Thoracic aorta (tissue), 2 donors: Measurements from ENCODE around the gene METTL15. TPM values are rescaled to one million over a fixed set of nuclear protein-coding genes. Genes with fewer than 3 reads are reported as not detected.
"Not testable (repeated sequence)": the region's sequence is repeated elsewhere in the genome, so short reads cannot be mapped to it uniquely, and the experiment has no call there.

Experiments
- ATAC-seq: fragments of 150-250 bp; one replicate; pipeline ENCODE4 v1.8.0; 2017; ENCODE audit warnings: low read depth; ENCODE audit not compliant: insufficient number of reproducible peaks, low FRiP score
- DNase-seq: peaks from one replicate; pipeline ENCODE4 v3.0.0-alpha.2; 2020; ENCODE audit warnings: low spot score
- H3K27ac ChIP-seq, 2 donors: fragments of 200-600 bp; sonication (generic); 1 replicate in 1 of 2; 2 replicates in 1 of 2; pipeline ENCODE4 v1.5.1; 2016; ENCODE audit warnings: mild to moderate bottlenecking in 2 of 2, moderate library complexity in 2 of 2
- H3K27me3 ChIP-seq: fragments of 200-600 bp; sonication (generic); replicated peaks from 2 replicates; pipeline ENCODE4 v1.6.0; 2016; ENCODE audit warnings: mild to moderate bottlenecking; ENCODE audit not compliant: insufficient read depth
- H3K36me3 ChIP-seq: fragments of 200-600 bp; sonication (generic); one replicate; pipeline ENCODE4 v1.5.1; 2016
- H3K4me1 ChIP-seq, 2 donors: fragments of 200-600 bp; sonication (generic); 1 replicate in 1 of 2; 2 replicates in 1 of 2; pipeline versions ENCODE4 v1.5.1 to v1.6.0; 2016; ENCODE audit warnings: low read depth in 2 of 2, mild to moderate bottlenecking in 1 of 2; ENCODE audit not compliant: control insufficient read depth in 1 of 2
- H3K4me3 ChIP-seq: fragments of 200-600 bp; sonication (generic); 2 replicates; pipeline ENCODE4 v1.5.1; 2016; ENCODE audit warnings: mild to moderate bottlenecking
- H3K9me3 ChIP-seq: fragments of 200-600 bp; sonication (generic); 2 replicates; pipeline ENCODE4 v1.5.1; 2016
- total RNA-seq, 2 donors: library from RNA; depleted of rRNA; stranded (reverse); fragments of >200 nt; gene quantifications; one replicate each; pipeline versions ENCODE4 v1.1.0 to v1.2.3, GENCODE V29; 2016
- TF ChIP-seq, protein P1 (sequence below): fragments of 200-600 bp; sonication (generic); IDR thresholded peaks from one replicate; pipeline ENCODE4 v1.5.1; 2019; ENCODE audit warnings: antibody characterized with exemption

Gene METTL15
- total RNA-seq, 2 donors from 2014 or later = 7.6 to 12.1 TPM

DNA sequence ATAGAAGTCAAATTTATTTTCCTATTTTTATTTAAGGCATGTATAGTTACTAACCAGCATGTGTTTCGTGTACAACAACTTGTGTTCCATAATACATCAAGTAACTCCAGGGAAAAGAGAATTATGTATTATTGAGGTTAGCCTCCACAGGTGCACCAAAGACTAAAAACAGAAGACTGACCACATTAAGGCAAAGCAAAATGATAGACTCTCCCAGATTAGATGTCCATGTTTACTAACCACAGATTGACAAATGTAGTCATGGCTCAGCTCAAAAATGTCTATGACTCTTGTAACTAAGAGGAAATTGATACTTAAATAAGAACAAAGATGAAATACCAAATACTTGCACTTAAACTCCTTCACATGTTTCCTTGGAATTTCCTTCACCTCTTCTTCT is 238.5 kb downstream of the METTL15 start:
- Histone ChIP-seq H3K27me3 (no peaks in the 10 kb centered on the region), H3K36me3 (no peaks in the 10 kb centered on the region), H3K4me3 (no peak overlapping the region), H3K27ac (no peak overlapping the region), H3K9me3 (no peaks in the 10 kb centered on the region), H3K4me1 (no peaks in the 10 kb centered on the region)
- TF ChIP-seq, protein P1, sequence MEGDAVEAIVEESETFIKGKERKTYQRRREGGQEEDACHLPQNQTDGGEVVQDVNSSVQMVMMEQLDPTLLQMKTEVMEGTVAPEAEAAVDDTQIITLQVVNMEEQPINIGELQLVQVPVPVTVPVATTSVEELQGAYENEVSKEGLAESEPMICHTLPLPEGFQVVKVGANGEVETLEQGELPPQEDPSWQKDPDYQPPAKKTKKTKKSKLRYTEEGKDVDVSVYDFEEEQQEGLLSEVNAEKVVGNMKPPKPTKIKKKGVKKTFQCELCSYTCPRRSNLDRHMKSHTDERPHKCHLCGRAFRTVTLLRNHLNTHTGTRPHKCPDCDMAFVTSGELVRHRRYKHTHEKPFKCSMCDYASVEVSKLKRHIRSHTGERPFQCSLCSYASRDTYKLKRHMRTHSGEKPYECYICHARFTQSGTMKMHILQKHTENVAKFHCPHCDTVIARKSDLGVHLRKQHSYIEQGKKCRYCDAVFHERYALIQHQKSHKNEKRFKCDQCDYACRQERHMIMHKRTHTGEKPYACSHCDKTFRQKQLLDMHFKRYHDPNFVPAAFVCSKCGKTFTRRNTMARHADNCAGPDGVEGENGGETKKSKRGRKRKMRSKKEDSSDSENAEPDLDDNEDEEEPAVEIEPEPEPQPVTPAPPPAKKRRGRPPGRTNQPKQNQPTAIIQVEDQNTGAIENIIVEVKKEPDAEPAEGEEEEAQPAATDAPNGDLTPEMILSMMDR = no peak
- DNase-seq (no peak), ATAC-seq (no peak)

DNA sequence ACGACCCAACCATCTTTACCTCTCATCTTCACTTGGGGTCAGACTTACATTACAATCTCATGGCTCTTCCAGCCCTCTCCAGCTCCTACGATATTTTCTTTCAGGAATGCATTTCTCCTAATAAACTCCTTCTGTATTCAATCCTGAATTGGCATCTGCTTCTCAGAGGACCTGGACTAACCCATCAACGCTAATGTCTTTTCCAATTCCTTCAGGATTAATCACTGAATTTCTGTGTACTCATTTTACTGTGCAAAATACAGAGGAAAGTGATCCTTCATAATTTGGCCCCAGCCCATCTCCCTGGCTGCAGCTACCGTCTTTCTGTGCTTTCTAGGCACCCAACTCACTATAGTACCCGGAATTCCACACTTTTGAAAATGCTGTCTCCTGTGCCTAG is 239.2 kb downstream of the METTL15 start:
- TF ChIP-seq, protein P1 = no peak
- no peak for ATAC-seq
- Histone ChIP-seq H3K4me3 (no peak overlapping the region), H3K36me3 (no peaks in the 10 kb centered on the region), H3K9me3 (no peaks in the 10 kb centered on the region), H3K27ac (no peak overlapping the region), H3K27me3 (no peaks in the 10 kb centered on the region), H3K4me1 (no peaks in the 10 kb centered on the region)
- no peak for DNase-seq

DNA sequence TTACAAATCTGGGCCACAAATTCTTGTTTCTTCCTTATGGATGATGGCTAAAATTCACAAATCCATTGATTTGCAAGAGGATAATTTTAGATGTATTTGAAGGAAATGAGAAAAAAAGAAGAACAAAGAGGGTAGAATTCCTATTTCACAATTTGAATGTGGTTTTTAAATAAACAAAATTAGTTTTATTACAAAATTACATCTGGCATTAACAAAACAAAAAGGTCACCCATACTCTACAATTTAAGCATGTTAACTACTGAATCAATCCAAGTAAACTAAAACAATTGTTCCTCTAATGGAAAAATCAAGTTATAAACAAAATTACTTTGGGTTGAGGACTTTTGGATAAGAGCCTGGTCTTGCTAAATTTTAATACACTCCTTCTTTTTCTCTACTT is 242.0 kb downstream of the METTL15 start:
- TF ChIP-seq, protein P1 = no peak
- DNase-seq = no peak
- no peak for ATAC-seq

DNA sequence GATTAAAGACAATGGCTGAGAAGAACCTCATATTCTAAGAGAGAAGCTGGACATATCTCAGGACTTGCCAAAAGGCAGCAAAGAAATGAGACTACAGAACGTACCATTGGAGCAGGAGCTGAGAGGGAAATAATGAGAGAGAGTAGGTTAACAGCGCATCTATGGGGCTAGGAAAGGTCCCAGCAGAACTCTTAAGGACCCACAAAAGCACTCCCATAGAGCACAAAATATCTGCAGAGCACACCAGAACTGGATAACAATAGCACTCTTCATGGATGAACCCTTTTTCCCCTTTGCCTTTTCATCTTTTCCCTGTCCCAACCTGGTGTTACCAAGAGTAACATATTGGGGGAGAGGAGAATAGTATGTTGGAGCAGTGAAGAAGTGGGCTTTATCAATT is 245.8 kb downstream of the METTL15 start:
- Histone ChIP-seq H3K36me3 (no peaks in the 10 kb centered on the region), H3K4me3 (no peak overlapping the region), H3K9me3 (no peaks in the 10 kb centered on the region), H3K27ac (no peak overlapping the region), H3K27me3 (no peaks in the 10 kb centered on the region), H3K4me1 (no peaks in the 10 kb centered on the region)
- ATAC-seq = no peak
- DNase-seq = no peak
- TF ChIP-seq, protein P1 = no peak

More for the DNA sequence above, 242.0 kb downstream of the METTL15 start:
- H3K27me3 ChIP-seq = no peaks in the 10 kb centered on the region
- H3K36me3 ChIP-seq = no peaks in the 10 kb centered on the region
- no peaks in the 10 kb centered on the region for H3K9me3 ChIP-seq
- H3K4me1 ChIP-seq = no peaks in the 10 kb centered on the region
- no peak overlapping the region for H3K27ac ChIP-seq
- no peak overlapping the region for H3K4me3 ChIP-seq

DNA sequence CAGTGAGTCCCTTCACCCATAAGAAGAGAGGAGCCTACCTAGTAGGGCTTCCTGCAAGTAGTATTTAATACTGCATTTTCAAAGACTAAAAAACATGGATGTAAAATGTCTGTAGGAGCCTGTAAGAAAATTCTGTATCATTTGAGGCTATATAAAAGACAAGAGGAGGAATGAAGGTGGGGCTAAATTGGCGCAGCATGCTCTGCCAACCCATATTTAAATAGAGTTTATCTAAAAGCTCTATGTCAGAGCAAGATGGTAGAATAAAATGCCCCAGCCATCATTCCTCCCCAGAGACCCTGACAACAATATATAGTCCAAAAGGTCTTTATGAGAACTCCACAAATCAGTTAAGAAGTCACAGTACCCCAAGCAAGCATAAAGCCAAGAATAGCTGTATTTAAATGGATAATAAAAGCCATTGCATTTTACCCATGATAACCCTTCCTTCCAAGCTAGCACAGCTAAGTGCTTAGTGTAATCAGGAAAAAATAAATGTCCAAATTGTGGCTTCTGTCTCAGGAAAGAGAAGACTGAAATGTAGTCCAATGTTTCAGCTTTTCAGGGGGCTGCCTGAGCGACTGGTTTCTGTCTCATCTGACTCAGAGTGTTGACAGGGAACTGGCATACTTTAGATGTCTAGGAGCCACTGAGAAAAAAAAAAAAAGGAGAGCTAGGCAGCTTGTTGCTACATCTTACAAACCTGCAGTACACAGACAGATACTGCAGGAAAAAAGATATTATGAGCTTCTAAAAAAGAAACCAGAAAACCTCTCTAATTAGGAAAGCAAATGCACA is 258.6 kb downstream of the METTL15 start:
- no peak for DNase-seq
- peaks cover 6% of the 10 kb centered on the region for H3K36me3 ChIP-seq
- H3K4me1 ChIP-seq = no peaks in the 10 kb centered on the region
- TF ChIP-seq, protein P1 = no peak
- peaks cover 19% of the 10 kb centered on the region for H3K9me3 ChIP-seq
- H3K4me3 ChIP-seq = no peak overlapping the region
- H3K27me3 ChIP-seq = no peaks in the 10 kb centered on the region
- no peak for ATAC-seq
- no peak overlapping the region for H3K27ac ChIP-seq

DNA sequence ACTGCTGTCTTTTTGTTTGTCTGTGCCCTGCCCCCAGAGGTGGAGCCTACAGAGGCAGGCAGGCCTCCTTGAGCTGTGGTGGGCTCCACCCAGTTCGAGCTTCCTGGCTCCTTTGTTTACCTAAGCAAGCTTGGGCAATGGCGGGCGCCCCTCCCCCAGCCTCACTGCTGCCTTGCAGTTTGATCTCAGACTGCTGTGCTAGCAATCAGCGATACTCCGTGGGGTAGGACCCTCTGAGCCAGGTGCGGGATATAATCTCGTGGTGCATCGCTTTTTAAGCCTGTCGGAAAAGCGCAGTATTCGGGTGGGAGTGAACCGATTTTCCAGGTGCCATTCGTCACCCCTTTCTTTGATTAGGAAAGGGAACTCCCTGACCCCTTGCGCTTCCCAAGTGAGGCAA is 269.9 kb downstream of the METTL15 start:
- not testable (repeated sequence) for H3K27me3 ChIP-seq, H3K36me3 ChIP-seq, H3K9me3 ChIP-seq, H3K4me3 ChIP-seq, H3K27ac ChIP-seq, DNase-seq, ATAC-seq, H3K4me1 ChIP-seq
